ENCODE measurements around the gene HSF4. TPM values are rescaled to one million over a fixed set of nuclear protein-coding genes. Genes with fewer than 3 reads are reported as not detected.
"Not testable (repeated sequence)": the region's sequence is repeated elsewhere in the genome, so short reads cannot be mapped to it uniquely, and the experiment has no call there.

HSF4 gene, protein sequence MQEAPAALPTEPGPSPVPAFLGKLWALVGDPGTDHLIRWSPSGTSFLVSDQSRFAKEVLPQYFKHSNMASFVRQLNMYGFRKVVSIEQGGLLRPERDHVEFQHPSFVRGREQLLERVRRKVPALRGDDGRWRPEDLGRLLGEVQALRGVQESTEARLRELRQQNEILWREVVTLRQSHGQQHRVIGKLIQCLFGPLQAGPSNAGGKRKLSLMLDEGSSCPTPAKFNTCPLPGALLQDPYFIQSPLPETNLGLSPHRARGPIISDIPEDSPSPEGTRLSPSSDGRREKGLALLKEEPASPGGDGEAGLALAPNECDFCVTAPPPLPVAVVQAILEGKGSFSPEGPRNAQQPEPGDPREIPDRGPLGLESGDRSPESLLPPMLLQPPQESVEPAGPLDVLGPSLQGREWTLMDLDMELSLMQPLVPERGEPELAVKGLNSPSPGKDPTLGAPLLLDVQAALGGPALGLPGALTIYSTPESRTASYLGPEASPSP
- 2.8 and 4.9 TPM in 2 replicates for total RNA-seq (2014; rRNA removed; shearing (Covaris generic))

DNA sequence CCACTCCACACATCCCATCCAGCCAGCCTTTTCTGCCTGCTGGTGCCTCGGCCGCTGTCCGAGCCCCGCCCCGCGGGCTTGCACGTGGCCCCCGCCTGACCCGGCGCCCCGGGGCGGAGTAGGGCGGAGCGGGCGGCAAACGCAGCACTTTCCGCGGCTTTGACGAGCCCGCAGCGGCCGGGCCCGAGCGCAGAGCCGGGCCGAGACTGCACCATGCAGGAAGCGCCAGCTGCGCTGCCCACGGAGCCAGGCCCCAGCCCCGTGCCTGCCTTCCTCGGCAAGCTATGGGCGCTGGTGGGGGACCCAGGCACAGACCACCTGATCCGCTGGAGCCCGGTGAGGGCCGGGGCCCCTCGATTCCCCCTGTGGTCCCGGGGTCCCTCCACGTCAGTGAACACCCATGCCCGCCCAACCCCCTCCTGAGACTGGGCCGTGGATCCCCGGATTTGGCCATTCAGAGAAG is at the start of gene HSF4:
Gene HSF4, plus strand, starts transcription at position 147 of the 463 bp plus-strand sequence. Its CDS starts 67 bp downstream, at position 214.
- Histone ChIP-seq H3K9me3 (replicated peaks) (no peaks in the 10 kb centered on the region), H3K4me1 (peaks cover 15% of the 10 kb centered on the region), H3K4me3 (no peak within 1 kb of the TSS), H3K27me3 (no peaks in the 10 kb centered on the region), H3K27ac (no peak within 1 kb of the TSS), H3K36me3 (no peaks in the 10 kb centered on the region)
- DNase-seq: no peak

DNA sequence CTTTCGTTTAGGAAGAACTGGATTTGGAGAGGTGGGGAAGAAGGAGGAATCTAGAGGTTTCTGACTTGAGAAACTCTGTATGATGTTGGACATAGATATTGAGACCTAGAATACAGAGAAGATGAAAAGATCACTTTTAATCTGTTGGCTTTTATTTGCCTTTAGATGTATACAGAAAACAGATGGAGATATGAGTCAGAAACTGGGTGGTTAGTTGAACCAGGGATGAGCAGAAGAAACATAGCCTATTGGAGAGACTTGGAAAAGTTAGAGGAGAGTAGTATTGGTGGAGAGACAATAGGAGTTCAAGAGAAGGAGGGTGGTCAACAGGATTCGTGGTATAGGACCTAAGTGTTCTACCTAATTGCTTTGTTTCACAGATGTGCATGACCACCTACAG is 49.8 kb upstream of the HSF4 start:
- DNase-seq: no peak
- Histone ChIP-seq H3K4me3 (no peak overlapping the region), H3K27me3 (no peaks in the 10 kb centered on the region), H3K9me3 (replicated peaks) (no peaks in the 10 kb centered on the region), H3K4me1 (0 out of 2 replicates have a peak, but pooled peaks cover 7% of the 10 kb centered on the region), H3K36me3 (peaks cover 3% of the 10 kb centered on the region; the same call in 1 of the 2 replicates), H3K27ac (no peak overlapping the region)

DNA sequence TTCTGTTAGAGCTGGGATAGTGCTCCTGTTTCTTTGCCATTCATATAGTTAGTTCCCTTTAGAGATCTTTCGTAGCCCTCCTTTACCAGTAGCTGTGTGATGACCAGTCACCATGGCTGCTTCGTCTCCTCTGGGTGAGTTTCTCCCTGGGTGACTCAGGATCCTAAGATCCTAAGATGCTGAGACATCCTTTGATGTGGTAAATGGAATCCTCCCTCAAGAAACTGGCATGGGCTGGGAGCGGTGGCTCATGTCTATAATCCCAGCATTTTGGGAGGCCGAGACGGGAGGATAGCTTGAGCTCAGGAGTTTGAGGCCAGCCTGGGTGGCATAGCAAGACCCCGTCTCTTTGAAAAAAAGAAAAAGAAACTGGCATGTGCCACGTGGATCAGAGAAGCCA is 48.9 kb upstream of the HSF4 start:
- H3K4me1 ChIP-seq: 0 out of 2 replicates have a peak, but pooled peaks cover 6% of the 10 kb centered on the region
- H3K27ac ChIP-seq: no peak overlapping the region
- no peak overlapping the region for H3K4me3 ChIP-seq
- peaks cover 7% of the 10 kb centered on the region for H3K36me3 ChIP-seq
- no peaks in the 10 kb centered on the region for H3K27me3 ChIP-seq
- no peaks in the 10 kb centered on the region for H3K9me3 ChIP-seq (replicated peaks)
- DNase-seq: no peak

DNA sequence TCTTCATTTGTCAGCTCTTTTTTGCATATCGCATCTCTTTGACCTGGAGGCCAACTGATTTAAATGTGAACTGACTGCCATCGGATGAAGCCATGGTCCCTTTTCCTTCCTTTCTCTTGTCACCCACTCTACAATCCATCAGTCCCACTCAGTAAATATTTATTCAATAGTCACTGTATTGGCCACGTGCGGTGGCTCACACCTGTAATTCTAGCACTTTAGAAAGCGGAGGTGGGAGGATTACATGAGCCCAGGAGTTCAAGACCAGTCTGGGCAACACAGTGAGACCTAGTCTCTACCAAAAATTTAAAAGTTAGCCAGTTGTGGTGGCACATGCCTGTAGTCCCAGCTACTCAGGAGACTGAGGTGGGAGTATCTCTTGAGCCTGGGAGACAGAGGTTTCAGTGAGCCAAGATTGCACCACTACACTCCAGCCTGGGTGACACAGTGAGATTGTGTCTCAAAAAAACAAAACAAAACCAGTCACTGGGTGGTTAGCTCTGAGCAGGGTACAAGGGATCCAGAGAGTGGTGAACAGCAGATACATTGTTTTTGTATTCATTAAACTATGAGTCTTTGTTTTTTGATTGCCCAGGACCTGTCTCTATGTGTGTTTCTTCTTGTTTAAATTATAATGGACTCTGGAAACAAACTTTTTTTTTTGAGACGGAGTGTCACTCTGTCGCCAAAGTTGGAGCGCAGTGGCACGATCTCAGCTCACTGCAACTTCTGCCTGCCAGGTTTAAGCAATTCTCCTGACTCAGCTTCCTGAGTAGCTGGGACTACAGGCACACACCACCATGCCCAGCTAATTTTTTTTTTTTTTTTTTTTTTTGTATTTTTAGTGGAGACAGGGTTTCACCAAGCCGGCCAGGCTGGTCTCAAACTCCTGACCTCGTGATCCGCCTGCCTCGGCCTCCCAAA is 47.9 kb upstream of the HSF4 start:
- no peaks in the 10 kb centered on the region for H3K27me3 ChIP-seq
- DNase-seq: no peak
- H3K4me3 ChIP-seq: no peak overlapping the region
- H3K36me3 ChIP-seq: peaks cover 11% of the 10 kb centered on the region
- H3K4me1 ChIP-seq: no peaks in the 10 kb centered on the region
- H3K9me3 ChIP-seq (replicated peaks): no peaks in the 10 kb centered on the region
- H3K27ac ChIP-seq: no peak overlapping the region

DNA sequence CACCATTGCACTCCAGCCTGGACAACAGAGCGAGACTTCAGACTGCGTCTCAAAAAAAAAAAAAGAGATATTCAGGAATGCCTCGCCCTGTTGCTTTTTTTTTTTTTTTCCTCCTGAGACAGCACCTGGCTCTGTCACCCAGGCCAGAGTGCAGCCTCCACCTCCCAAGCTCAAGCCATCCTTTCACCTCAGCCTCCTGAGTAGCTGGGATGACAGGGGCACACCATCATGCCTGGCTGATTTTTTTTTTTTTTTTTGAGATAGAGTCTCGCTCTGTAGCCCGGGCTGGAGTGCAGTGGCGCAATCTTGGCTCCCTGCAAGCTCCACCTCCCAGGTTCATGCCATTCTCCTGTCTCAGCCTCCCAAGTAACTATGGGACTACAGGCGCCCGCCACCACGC is 46.8 kb upstream of the HSF4 start:
- Histone ChIP-seq H3K36me3 (peaks cover 18% of the 10 kb centered on the region), H3K4me3 (no peak overlapping the region), H3K27ac (no peak overlapping the region), H3K9me3 (replicated peaks) (no peaks in the 10 kb centered on the region), H3K4me1 (no peaks in the 10 kb centered on the region), H3K27me3 (no peaks in the 10 kb centered on the region)
- no peak for DNase-seq

DNA sequence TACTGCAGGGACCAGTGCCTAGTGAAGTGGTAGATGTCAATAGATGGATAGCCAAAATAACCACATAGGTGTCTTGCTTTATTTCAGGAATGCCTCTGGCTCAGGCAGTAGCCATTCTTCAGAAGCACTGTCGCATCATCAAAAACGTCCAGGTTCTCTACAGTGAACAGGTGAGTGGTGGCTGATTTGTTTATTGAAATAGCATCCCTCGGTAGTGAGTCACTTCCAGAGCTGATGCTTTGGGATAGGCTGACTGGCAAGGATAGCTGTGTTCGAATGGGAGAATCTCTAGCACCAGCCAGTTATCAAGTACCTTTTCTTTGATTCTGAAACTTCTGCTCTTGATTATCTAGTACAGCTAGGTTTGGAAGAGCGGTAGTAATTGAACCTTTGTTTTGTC is 44.5 kb upstream of the HSF4 start:
- Histone ChIP-seq H3K4me3 (no peak overlapping the region), H3K27me3 (no peaks in the 10 kb centered on the region), H3K27ac (no peak overlapping the region), H3K4me1 (no peaks in the 10 kb centered on the region), H3K9me3 (replicated peaks) (no peaks in the 10 kb centered on the region), H3K36me3 (peaks cover 20% of the 10 kb centered on the region)
- no peak for DNase-seq

DNA sequence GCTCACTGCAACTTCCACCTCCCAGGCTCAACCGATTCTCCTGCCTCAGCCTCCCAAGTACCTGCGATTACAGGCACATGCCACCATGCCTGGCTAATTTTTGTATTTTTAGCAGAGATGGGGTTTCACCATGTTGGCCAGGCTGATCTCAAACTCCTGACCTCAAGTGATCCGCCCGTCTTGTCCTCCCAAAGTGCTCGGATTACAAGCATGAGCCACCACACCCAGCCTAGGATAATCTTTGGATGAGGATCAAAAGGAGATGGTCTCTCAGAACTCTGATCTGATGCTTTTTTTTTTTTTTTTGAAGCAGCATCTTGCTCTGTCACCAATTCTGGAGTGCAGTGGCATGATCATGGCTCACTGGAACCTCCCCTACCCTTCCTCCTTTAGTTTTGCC is 41.7 kb upstream of the HSF4 start:
- H3K4me1 ChIP-seq; DNase-seq; H3K4me3 ChIP-seq; H3K27me3 ChIP-seq; H3K27ac ChIP-seq; H3K9me3 ChIP-seq (replicated peaks): not testable (repeated sequence)
- peaks cover 17% of the 10 kb centered on the region for H3K36me3 ChIP-seq

DNA sequence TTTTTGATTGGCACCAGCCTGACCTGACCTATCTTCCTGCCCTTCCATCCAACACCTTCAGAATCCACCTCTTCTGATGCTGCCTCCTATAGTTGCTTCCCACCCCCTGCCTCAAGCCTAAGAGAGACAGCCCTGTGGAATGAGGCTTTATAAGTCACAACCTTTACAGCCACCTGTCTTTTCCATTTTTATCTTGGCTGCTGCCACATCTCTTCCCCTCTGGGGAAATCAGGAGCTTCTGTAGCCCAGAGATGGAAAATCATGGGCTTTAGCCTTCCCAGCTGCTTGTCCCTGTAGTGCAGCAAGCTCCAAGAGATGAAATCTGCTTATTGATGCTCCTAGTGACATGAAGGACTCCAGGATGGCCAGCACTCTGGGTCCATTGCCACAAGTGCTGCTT is 36.1 kb upstream of the HSF4 start:
- no peak for DNase-seq
- Histone ChIP-seq H3K9me3 (replicated peaks) (no peaks in the 10 kb centered on the region), H3K4me3 (no peak overlapping the region), H3K4me1 (no peaks in the 10 kb centered on the region), H3K27ac (no peak overlapping the region), H3K36me3 (peaks cover 21% of the 10 kb centered on the region), H3K27me3 (no peaks in the 10 kb centered on the region)

DNA sequence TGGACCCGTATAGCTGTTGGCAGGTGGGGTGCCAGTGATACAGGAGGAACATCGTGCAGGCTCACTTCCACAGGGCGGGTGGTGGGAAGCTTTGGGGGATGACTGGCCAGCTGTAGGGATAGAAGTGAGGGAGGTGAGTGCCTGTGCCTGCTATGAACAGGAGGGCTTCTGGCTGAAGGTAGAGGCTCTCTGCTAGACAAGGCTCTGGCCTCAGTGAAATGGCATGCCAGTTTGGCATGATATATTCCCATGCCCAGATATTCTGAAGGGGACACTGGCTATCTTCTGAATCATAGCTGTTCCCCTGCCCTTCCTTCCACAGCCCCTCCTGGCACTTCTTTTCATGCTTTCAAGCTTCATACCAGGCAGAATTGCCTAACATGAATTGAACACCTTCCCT is 35.7 kb upstream of the HSF4 start:
- H3K27ac ChIP-seq: no peak overlapping the region
- no peak overlapping the region for H3K4me3 ChIP-seq
- no peak for DNase-seq
- no peaks in the 10 kb centered on the region for H3K4me1 ChIP-seq
- no peaks in the 10 kb centered on the region for H3K9me3 ChIP-seq (replicated peaks)
- no peaks in the 10 kb centered on the region for H3K27me3 ChIP-seq
- peaks cover 21% of the 10 kb centered on the region for H3K36me3 ChIP-seq

DNA sequence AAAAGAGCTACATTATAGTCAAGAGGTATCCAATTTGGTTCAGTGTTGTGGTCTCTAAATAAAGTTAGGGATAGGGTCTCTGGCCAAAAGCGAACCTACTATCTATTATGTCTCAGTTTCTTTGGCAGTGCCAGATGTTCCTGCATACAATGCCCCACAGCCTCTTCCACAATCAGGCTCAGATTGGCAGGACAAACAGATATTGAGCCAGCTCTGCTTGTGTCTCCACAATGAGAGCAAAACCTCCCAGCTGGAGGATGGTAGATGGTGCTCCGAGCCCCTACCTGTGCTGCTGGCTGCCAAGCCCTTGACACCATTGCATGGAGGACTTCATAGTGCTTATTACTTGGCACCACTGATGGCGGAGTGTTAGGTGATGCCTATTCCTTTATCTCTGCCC is 35.1 kb upstream of the HSF4 start:
- H3K27ac ChIP-seq: no peak overlapping the region
- H3K36me3 ChIP-seq: peaks cover 26% of the 10 kb centered on the region
- no peaks in the 10 kb centered on the region for H3K9me3 ChIP-seq (replicated peaks)
- no peak overlapping the region for H3K4me3 ChIP-seq
- H3K4me1 ChIP-seq: no peaks in the 10 kb centered on the region
- DNase-seq: no peak
- no peaks in the 10 kb centered on the region for H3K27me3 ChIP-seq

DNA sequence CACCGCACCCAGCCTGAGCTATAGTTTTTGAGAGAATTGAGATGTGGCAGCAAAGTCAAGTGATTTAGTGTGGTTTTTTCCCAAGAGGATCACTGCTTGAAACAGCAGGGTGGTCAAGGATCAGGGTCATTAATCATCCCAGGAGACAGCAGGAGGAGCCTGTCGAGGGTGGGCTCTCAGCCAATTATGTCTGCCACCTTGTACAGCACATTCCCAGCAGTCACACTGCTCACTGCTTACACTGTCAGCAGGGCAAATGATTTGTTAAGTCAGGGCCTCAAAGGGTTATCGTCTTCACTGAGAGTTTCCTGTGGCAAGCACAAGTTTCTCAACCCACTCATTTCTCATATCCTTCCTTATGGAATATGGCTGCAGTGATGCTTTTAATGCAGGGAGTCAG is 26.9 kb upstream of the HSF4 start:
- Histone ChIP-seq H3K27ac (no peak overlapping the region), H3K4me3 (no peak overlapping the region), H3K4me1 (no peaks in the 10 kb centered on the region), H3K27me3 (no peaks in the 10 kb centered on the region), H3K36me3 (peaks cover 77% of the 10 kb centered on the region), H3K9me3 (replicated peaks) (no peaks in the 10 kb centered on the region)
- DNase-seq: no peak

DNA sequence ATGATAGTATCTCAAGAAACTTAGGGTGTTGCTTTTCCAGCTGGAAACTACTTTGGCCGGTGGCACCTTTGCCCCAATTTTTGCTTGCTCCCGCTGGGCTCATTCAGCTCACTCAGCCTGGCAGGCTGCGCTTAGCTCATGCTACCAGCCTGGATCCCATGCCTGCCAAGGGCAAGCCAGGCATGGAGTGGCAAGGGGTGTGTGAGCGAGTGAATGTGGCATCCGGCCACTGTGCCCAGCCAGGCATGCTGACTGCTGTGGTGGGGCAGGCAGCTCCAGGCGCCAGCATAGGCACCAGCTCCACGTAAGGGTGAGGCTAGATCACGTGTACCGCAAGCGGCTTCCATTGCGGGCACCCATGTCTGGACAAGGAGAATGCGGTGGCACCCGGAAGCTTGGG is 23.2 kb upstream of the HSF4 start:
- no peaks in the 10 kb centered on the region for H3K9me3 ChIP-seq (replicated peaks)
- no peaks in the 10 kb centered on the region for H3K4me1 ChIP-seq
- DNase-seq: no peak
- no peak overlapping the region for H3K27ac ChIP-seq
- peaks cover 78% of the 10 kb centered on the region for H3K36me3 ChIP-seq
- H3K4me3 ChIP-seq: no peak overlapping the region
- no peaks in the 10 kb centered on the region for H3K27me3 ChIP-seq

DNA sequence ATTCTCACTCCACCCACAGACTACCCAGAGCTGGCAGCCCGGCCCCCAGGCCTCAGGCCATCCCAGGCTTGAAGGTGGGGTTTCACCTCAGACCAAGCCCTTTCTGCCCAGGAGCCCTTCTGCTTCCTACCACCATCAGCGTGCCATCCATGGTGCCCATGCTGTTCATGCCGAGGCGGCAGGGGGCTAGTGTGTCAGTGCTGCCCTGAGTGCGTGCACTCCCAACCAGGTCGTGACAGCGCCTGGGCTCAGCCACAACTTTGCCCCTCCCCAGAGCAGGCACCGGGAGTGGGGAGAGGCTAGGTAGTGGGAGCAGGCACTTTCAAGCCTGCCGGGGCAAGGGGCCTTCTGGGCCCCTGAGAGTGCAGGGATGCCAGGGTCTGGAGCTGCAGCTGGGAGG is 22.2 kb upstream of the HSF4 start:
- no peak for DNase-seq
- Histone ChIP-seq H3K27me3 (no peaks in the 10 kb centered on the region), H3K4me3 (no peak overlapping the region), H3K27ac (no peak overlapping the region), H3K36me3 (peaks cover 73% of the 10 kb centered on the region), H3K4me1 (no peaks in the 10 kb centered on the region), H3K9me3 (replicated peaks) (no peaks in the 10 kb centered on the region)

DNA sequence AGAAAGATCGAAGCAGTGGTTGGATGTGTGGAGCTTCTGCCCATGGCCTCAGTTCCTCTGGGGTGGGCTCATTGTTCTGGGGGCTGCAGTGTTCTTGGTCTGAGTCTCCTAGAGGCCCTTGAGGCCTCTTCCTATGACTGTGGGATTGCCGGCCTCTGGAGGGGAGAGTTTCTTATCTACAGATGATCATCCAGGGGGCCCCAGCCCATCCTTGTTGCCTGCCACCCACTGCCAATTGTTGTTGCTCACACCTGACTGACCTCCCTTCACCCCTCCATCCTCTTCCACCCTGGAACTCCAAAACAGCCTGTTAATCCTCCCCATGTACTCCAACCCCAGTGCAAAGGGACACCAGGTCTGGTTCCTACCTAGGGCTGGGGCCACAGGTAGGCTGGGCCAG is 19.6 kb upstream of the HSF4 start:
- no peak overlapping the region for H3K27ac ChIP-seq
- no peak overlapping the region for H3K4me3 ChIP-seq
- H3K36me3 ChIP-seq: peaks cover 59% of the 10 kb centered on the region
- H3K4me1 ChIP-seq: no peaks in the 10 kb centered on the region
- H3K9me3 ChIP-seq (replicated peaks): no peaks in the 10 kb centered on the region
- no peak for DNase-seq
- H3K27me3 ChIP-seq: no peaks in the 10 kb centered on the region

DNA sequence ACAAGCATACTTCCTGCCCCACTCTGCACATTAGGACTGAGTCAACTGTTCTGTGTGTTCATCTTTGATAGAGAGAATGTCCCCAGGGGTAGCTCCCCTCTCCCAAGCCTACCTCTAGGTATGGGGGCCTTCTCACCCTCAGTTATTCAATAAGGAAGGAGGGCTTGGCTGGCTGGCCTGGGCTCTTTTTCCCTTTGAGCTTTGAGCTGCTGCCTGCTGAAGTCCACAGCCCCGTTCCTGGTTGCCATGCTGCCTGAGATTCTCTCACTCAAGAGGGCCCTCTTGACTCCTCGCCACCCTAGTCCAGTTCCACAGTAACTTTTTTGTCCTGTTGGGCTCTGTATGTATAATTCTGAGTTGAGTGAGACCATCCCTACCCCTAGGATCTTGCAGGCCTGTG is 18.8 kb upstream of the HSF4 start:
- H3K4me1 ChIP-seq: no peaks in the 10 kb centered on the region
- H3K27me3 ChIP-seq: no peaks in the 10 kb centered on the region
- no peak overlapping the region for H3K27ac ChIP-seq
- H3K9me3 ChIP-seq (replicated peaks): no peaks in the 10 kb centered on the region
- H3K36me3 ChIP-seq: peaks cover 51% of the 10 kb centered on the region
- no peak for DNase-seq
- no peak overlapping the region for H3K4me3 ChIP-seq
